ENCODE data around the gene HSCB. TPM values are rescaled to one million over a fixed set of nuclear protein-coding genes. Genes with fewer than 3 reads are reported as not detected.
"Not testable (repeated sequence)": the region's sequence is repeated elsewhere in the genome, so short reads cannot be mapped to it uniquely, and the experiment has no call there.

HSCB gene
- total RNA-seq, 1 donor from 2014 or later: 19.0 TPM

DNA sequence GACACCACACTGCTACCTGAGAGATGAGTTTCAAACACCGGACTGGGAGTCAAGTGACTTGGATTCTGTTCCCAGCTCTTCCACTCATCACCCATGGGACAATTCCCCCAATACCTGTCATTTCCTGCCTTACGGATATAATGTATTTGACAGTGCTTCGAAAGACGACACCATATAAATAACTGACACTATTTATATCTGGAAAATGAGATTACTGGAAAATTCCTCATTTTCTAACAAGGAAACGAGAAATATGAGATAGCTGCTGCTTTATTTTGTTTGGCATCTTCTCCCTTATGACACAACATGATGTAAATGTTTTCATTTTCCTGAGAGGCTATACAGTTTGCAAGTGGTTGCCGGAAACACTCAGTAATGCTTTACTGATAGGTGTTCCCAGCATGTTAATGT is 8.6 kb downstream of the HSCB start:
- no peaks in the 10 kb centered on the region for H3K4me1 ChIP-seq
- H3F3A ChIP-seq (ENCODE audit: low read depth): no peaks in the 10 kb centered on the region
- H3K9ac ChIP-seq: no peak overlapping the region
- no peak for DNase-seq (ENCODE audit: low spot score)
- Mint-ChIP-seq H3K9me3 (no peaks in the 10 kb centered on the region), H3K27ac (no peak overlapping the region), H3K4me3 (no peak overlapping the region), H3K36me3 (peaks cover 16% of the 10 kb centered on the region), H3K4me1 (no peaks in the 10 kb centered on the region), H3K27me3 (ENCODE audit: insufficient read depth, low read depth) (peaks cover 2% of the 10 kb centered on the region)
- H3K36me3 ChIP-seq: peaks cover 5% of the 10 kb centered on the region
- no peak overlapping the region for H3K4me3 ChIP-seq
- H3K79me2 ChIP-seq (ENCODE audit: low read depth): no peaks in the 10 kb centered on the region
- no peaks in the 10 kb centered on the region for H4K20me1 ChIP-seq (ENCODE audit: low read depth)
- no peak overlapping the region for H3K27ac ChIP-seq
- H3K4me2 ChIP-seq: no peak overlapping the region
- no peaks in the 10 kb centered on the region for H3K27me3 ChIP-seq
- TF ChIP-seq EZH2phosphoT487 (IDR thresholded peaks at IDR 0.05): no peak
- TF ChIP-seq EZH2 (IDR thresholded peaks at IDR 0.05): no peak
- H2AFZ ChIP-seq (replicated peaks): no peak overlapping the region
- no peaks in the 10 kb centered on the region for H3K9me3 ChIP-seq (ENCODE audit: low read depth)

DNA sequence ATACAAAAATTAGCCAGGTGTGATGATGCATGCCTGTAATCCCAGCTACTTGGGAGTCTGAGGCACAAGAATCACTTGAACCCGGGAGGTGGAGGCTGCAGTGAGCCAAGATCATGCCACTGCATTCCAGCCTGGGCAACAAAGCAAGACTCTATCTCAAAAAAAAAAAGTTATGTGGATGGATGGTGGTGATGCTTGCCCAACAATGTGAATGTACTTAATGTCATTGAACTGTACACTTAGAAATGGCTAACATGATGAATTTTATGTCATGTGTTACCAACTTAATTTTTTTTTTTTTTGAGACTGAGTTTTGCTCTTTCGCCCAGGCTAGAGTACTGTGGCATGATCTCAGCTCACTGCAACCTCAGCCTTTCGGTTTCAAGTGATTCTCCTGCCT is 12.7 kb downstream of the HSCB start:
- not testable (repeated sequence) for H4K20me1 ChIP-seq (ENCODE audit: low read depth); DNase-seq (ENCODE audit: low spot score); H3K4me2 ChIP-seq; H3K27me3 Mint-ChIP-seq (ENCODE audit: insufficient read depth, low read depth); H3K27ac Mint-ChIP-seq; H3K9me3 Mint-ChIP-seq; H3K9me3 ChIP-seq (ENCODE audit: low read depth); H3K36me3 ChIP-seq; H3K4me3 ChIP-seq; H3K79me2 ChIP-seq (ENCODE audit: low read depth); H3K4me1 Mint-ChIP-seq; H2AFZ ChIP-seq (replicated peaks); H3K27me3 ChIP-seq; H3K9ac ChIP-seq; H3K4me1 ChIP-seq; H3K27ac ChIP-seq; H3K4me3 Mint-ChIP-seq
- peaks cover 11% of the 10 kb centered on the region for H3F3A ChIP-seq (ENCODE audit: low read depth)
- peaks cover 15% of the 10 kb centered on the region for H3K36me3 Mint-ChIP-seq

DNA sequence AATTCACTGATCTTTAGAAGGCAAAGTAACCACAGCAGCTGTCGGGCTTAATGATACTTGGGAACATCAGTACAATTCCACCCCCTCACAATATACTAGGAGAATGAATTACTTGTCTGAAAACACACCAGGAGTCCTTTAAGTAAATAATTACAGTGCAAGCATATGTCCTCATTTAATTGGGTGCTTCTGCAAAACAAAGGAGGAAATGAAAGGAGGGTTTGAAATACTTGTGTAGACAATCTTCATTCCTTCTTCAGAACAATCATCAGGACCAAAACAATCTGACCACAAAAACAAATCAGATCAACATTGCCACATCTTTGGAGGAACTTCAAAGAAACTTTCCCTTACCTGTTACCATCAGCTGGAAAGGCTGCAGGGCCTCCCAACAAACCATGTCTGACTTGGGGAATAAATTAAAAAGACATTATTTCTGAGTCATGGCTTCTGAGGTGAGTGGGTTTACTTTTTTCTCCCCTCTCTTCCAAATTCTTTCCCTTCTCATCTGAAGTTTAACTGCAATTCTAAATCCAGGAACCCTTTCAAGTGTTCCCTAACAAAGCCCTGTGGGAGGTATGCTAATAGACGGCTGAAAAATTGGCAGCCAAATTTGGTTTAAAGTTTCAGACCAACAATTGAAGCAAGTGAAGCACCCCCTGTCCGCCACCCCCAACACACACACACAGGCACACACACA is 18.2 kb downstream of the HSCB start:
- Histone ChIP-seq H3K4me3 (peak overlapping the region; percentile 9), H3K27me3 (no peaks in the 10 kb centered on the region), H3K4me2 (peak overlapping the region; percentile 69), H3K9me3 (ENCODE audit: low read depth) (no peaks in the 10 kb centered on the region), H3K9ac (no peak overlapping the region), H2AFZ (replicated peaks) (peak overlapping the region; percentile 72), H3K36me3 (no peaks in the 10 kb centered on the region), H3K4me1 (peaks cover 14% of the 10 kb centered on the region), H3K27ac (peak overlapping the region; percentile 82), H3K79me2 (ENCODE audit: low read depth) (no peaks in the 10 kb centered on the region), H3F3A (ENCODE audit: low read depth) (peaks cover 36% of the 10 kb centered on the region), H4K20me1 (ENCODE audit: low read depth) (no peaks in the 10 kb centered on the region)
- TF ChIP-seq, protein P1, sequence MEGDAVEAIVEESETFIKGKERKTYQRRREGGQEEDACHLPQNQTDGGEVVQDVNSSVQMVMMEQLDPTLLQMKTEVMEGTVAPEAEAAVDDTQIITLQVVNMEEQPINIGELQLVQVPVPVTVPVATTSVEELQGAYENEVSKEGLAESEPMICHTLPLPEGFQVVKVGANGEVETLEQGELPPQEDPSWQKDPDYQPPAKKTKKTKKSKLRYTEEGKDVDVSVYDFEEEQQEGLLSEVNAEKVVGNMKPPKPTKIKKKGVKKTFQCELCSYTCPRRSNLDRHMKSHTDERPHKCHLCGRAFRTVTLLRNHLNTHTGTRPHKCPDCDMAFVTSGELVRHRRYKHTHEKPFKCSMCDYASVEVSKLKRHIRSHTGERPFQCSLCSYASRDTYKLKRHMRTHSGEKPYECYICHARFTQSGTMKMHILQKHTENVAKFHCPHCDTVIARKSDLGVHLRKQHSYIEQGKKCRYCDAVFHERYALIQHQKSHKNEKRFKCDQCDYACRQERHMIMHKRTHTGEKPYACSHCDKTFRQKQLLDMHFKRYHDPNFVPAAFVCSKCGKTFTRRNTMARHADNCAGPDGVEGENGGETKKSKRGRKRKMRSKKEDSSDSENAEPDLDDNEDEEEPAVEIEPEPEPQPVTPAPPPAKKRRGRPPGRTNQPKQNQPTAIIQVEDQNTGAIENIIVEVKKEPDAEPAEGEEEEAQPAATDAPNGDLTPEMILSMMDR (IDR thresholded peaks at IDR 0.05): no peak
- no peak for TF ChIP-seq EZH2phosphoT487 (IDR thresholded peaks at IDR 0.05)
- TF ChIP-seq EZH2 (IDR thresholded peaks at IDR 0.05): no peak
- Mint-ChIP-seq H3K4me3 (no peak overlapping the region), H3K27ac (peak overlapping the region; percentile 33), H3K27me3 (ENCODE audit: insufficient read depth, low read depth) (peaks cover 4% of the 10 kb centered on the region), H3K36me3 (peaks cover 7% of the 10 kb centered on the region), H3K9me3 (peaks cover 4% of the 10 kb centered on the region), H3K4me1 (peaks cover 15% of the 10 kb centered on the region)
- DNase-seq (ENCODE audit: low spot score): peak; percentile 28

DNA sequence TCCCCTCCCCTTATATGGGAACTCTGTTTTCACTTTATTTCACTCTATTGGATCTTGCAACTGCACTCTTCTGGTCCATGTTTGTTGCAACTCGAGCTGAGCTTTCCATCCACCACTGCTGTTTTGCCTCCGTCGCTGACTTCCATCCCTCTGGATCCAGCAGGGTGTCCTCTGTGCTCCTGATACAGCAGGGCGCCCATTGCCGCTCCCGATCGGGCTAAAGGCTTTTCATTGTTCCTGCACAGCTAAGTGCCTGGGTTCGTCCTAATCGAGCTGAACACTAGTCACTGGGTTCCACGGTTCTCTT is 19.6 kb downstream of the HSCB start:
- H3F3A ChIP-seq (ENCODE audit: low read depth): peaks cover 36% of the 10 kb centered on the region
- H3K9me3 ChIP-seq (ENCODE audit: low read depth): no peaks in the 10 kb centered on the region
- H3K36me3 ChIP-seq: no peaks in the 10 kb centered on the region
- Mint-ChIP-seq H3K27me3 (ENCODE audit: insufficient read depth, low read depth) (peaks cover 2% of the 10 kb centered on the region), H3K4me3 (no peak overlapping the region), H3K27ac (peak overlapping the region; percentile 91), H3K36me3 (peaks cover 7% of the 10 kb centered on the region), H3K4me1 (peaks cover 15% of the 10 kb centered on the region), H3K9me3 (peaks cover 4% of the 10 kb centered on the region)
- H4K20me1 ChIP-seq (ENCODE audit: low read depth): no peaks in the 10 kb centered on the region
- H3K27me3 ChIP-seq: no peaks in the 10 kb centered on the region
- H3K9ac ChIP-seq: no peak overlapping the region
- no peak overlapping the region for H3K27ac ChIP-seq
- H3K4me1 ChIP-seq: peaks cover 14% of the 10 kb centered on the region
- no peak for DNase-seq (ENCODE audit: low spot score)
- H3K4me3 ChIP-seq: no peak overlapping the region
- H3K4me2 ChIP-seq: no peak overlapping the region
- H3K79me2 ChIP-seq (ENCODE audit: low read depth): no peaks in the 10 kb centered on the region
- H2AFZ ChIP-seq (replicated peaks): no peak overlapping the region
- TF ChIP-seq, protein P1 (IDR thresholded peaks at IDR 0.05): no peak
- TF ChIP-seq EZH2 (IDR thresholded peaks at IDR 0.05): no peak
- TF ChIP-seq EZH2phosphoT487 (IDR thresholded peaks at IDR 0.05): no peak

DNA sequence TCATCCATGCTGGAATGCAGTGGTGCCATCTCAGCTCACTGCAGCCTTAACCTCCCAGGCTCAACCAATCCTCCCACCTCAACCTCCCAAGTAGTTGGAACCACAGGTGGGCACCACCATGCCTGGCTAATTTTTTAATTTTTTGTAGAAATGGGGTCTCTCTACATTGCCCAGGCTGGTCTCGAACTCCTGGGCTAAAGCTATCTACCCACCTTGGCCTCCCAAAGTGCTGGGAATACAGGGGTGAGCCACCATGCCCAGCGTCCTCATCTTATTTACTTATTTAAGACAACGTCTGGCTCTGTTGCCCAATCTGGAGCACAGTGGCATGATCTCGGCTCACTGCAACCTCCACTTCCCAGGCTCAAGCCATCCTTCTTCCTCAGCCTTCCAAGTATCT is 20.2 kb downstream of the HSCB start:
- not testable (repeated sequence) for H3K9me3 ChIP-seq (ENCODE audit: low read depth); H3K4me2 ChIP-seq; H3K4me3 ChIP-seq; H3K9ac ChIP-seq; H4K20me1 ChIP-seq (ENCODE audit: low read depth); H3K9me3 Mint-ChIP-seq; H3K4me3 Mint-ChIP-seq; H3K79me2 ChIP-seq (ENCODE audit: low read depth); H3K36me3 Mint-ChIP-seq; DNase-seq (ENCODE audit: low spot score); H2AFZ ChIP-seq (replicated peaks); H3K27ac ChIP-seq; H3K36me3 ChIP-seq; H3K27me3 ChIP-seq; H3K27me3 Mint-ChIP-seq (ENCODE audit: insufficient read depth, low read depth)
- Mint-ChIP-seq H3K27ac (peak overlapping the region; percentile 46), H3K4me1 (peaks cover 15% of the 10 kb centered on the region)
- H3F3A ChIP-seq (ENCODE audit: low read depth): peaks cover 31% of the 10 kb centered on the region
- peaks cover 14% of the 10 kb centered on the region for H3K4me1 ChIP-seq
